Endothelial cell of umbilical vein (primary cell): ENCODE data around the gene SLC8A1. TPM values are rescaled to one million over a fixed set of nuclear protein-coding genes. Genes with fewer than 3 reads are reported as not detected.
A peak's percentile ranks its signal among the peaks of the same experiment; 100 is the strongest.

Source experiments
- BruUV-seq: library from RNA; stranded (reverse); fragments of 400-500 nt; replicated peaks from 2 replicates; lab custom pipeline; 2021; lab: Mats Ljungman, UMichigan
- CTCF ChIA-PET: fragments of 300-600, 350-600 bp; sonication (Branson Sonifier 250); formaldehyde crosslinking; loops from one replicate; lab custom pipeline; 2021; ENCODE audit warnings: antibody characterized with exemption, inconsistent platforms; lab: Charles Lee
- POLR2A ChIA-PET: fragments of 300-600, 350-600 bp; sonication (Branson Sonifier 250); formaldehyde crosslinking; loops from one replicate; lab custom pipeline; 2021; ENCODE audit warnings: antibody characterized with exemption, inconsistent platforms; lab: Charles Lee
- DNase-seq: peaks from one replicate; pipeline ENCODE4 v3.0.0-alpha.2; 2011; ENCODE audit warnings: low read depth, low spot score
- FAIRE-seq: peaks from 2 replicates; lab custom pipeline; 2011; peaks lifted over from hg19 to GRCh38; lab: Jason Lieb, UNC
- H2AFZ ChIP-seq: 2 replicates; pipeline ENCODE4 v1.6.0; 2012; ENCODE audit warnings: low read depth, low read length, control low read depth, inconsistent platforms
- H3K27ac ChIP-seq: 2 replicates; pipeline ENCODE4 v1.5.1; 2011; ENCODE audit warnings: low read depth, mild to moderate bottlenecking, control low read depth, low read length, moderate library complexity; ENCODE audit not compliant: insufficient read depth
- H3K27me3 ChIP-seq, 2 experiments: 2 replicates each; pipeline versions ENCODE4 v1.6.0 to v1.6.1; 2011; ENCODE audit warnings: low read length in 2 of 2, mixed read lengths in 1 of 2; ENCODE audit not compliant: control insufficient read depth in 2 of 2, insufficient read depth in 2 of 2
- H3K36me3 ChIP-seq, 2 experiments: 2 replicates in 1 of 2; 3 replicates in 1 of 2; pipeline ENCODE4 v1.5.1; 2011; ENCODE audit warnings: low read length in 2 of 2, mild to moderate bottlenecking in 1 of 2, moderate library complexity in 1 of 2; ENCODE audit not compliant: control insufficient read depth in 2 of 2, insufficient read depth in 2 of 2; ENCODE audit errors: extremely low read depth in 1 of 2
- H3K4me1 ChIP-seq: 3 replicates; pipeline ENCODE4 v1.5.1; 2011; ENCODE audit warnings: mild to moderate bottlenecking, low read length; ENCODE audit not compliant: control insufficient read depth, insufficient read depth; ENCODE audit errors: extremely low read depth
- H3K4me2 ChIP-seq: 2 replicates; pipeline ENCODE4 v1.6.1; 2011; ENCODE audit warnings: low read length, control low read depth, mixed read lengths; ENCODE audit not compliant: insufficient read depth
- H3K4me3 ChIP-seq, 3 experiments: fragments of 200-600 bp in 1 of 3; sonication (generic), shearing (Covaris generic) in 1 of 3; replicated peaks in 1 of 3; 2 replicates each; pipeline ENCODE4 v1.5.1; 2011 to 2016; ENCODE audit warnings: control low read depth in 3 of 3, low read length in 3 of 3, mild to moderate bottlenecking in 2 of 3, inconsistent platforms in 1 of 3, low read depth in 1 of 3, moderate library complexity in 1 of 3; ENCODE audit not compliant: insufficient read depth in 1 of 3
- H3K79me2 ChIP-seq: 2 replicates; pipeline ENCODE4 v1.6.0; 2012; ENCODE audit warnings: low read length, inconsistent platforms; ENCODE audit not compliant: control insufficient read depth, insufficient read depth
- H3K9ac ChIP-seq: replicated peaks from 2 replicates; pipeline ENCODE3; 2011; ENCODE audit warnings: low read length, control low read depth; ENCODE audit not compliant: insufficient read depth; ENCODE audit errors: extremely low read depth
- H3K9me1 ChIP-seq: replicated peaks from 3 replicates; pipeline ENCODE4 v1.6.0; 2011; ENCODE audit warnings: mild to moderate bottlenecking, low read length; ENCODE audit not compliant: control insufficient read depth, insufficient read depth; ENCODE audit errors: extremely low read depth
- H3K9me3 ChIP-seq: replicated peaks from 2 replicates; pipeline ENCODE4 v1.5.1; 2012; ENCODE audit warnings: low read length, inconsistent platforms; ENCODE audit not compliant: control insufficient read depth, insufficient read depth
- H4K20me1 ChIP-seq: replicated peaks from 2 replicates; pipeline ENCODE3; 2011; ENCODE audit warnings: mild to moderate bottlenecking, low read length; ENCODE audit not compliant: control insufficient read depth, insufficient read depth; ENCODE audit errors: extremely low read depth
- CTCF ChIP-seq, 2 donors: IDR thresholded peaks; 1 replicate in 1 of 2; 2 replicates in 1 of 2; pipeline ENCODE4 v1.5.1; 2011; ENCODE audit warnings: low read length in 2 of 2, mild to moderate bottlenecking in 2 of 2, moderate library complexity in 2 of 2, control low read depth in 1 of 2, inconsistent platforms in 1 of 2, low read depth in 1 of 2; ENCODE audit not compliant: insufficient read depth in 1 of 2; ENCODE audit errors: extremely low read depth in 1 of 2
- EZH2 ChIP-seq: IDR thresholded peaks from 2 replicates; pipeline ENCODE4 v1.6.1; 2012; ENCODE audit warnings: borderline replicate concordance, low read depth, mild to moderate bottlenecking, moderate library complexity, low read length, inconsistent platforms; ENCODE audit not compliant: severe bottlenecking
- FOS ChIP-seq: IDR thresholded peaks from 2 replicates; pipeline ENCODE4 v1.6.1; 2011; ENCODE audit warnings: mild to moderate bottlenecking, low read length, moderate library complexity, borderline replicate concordance; ENCODE audit not compliant: insufficient read depth
- GATA2 ChIP-seq: IDR thresholded peaks from 2 replicates; pipeline ENCODE4 v1.7.0; 2011; ENCODE audit warnings: low read depth, mild to moderate bottlenecking, moderate library complexity, mixed read lengths, low read length; ENCODE audit not compliant: insufficient read length, insufficient read depth
- JUN ChIP-seq: IDR thresholded peaks from 2 replicates; pipeline ENCODE4 v1.6.1; 2011; ENCODE audit warnings: borderline replicate concordance, low read depth; ENCODE audit not compliant: insufficient read length, insufficient read depth
- MAX ChIP-seq: IDR thresholded peaks from 2 replicates; pipeline ENCODE4 v1.6.1; 2011; ENCODE audit not compliant: insufficient read depth, insufficient read length
- MYC ChIP-seq: IDR thresholded peaks from one replicate; pipeline ENCODE4 v1.6.1; 2011; ENCODE audit warnings: mild to moderate bottlenecking, low read depth, low read length
- POLR2A ChIP-seq: IDR thresholded peaks from 2 replicates; pipeline ENCODE4 v1.6.1; 2012; ENCODE audit warnings: low read depth, mild to moderate bottlenecking, control low read depth, low read length
- POLR2AphosphoS5 ChIP-seq: IDR thresholded peaks from 2 replicates; pipeline ENCODE4 v1.6.1; 2012; ENCODE audit warnings: low read depth, mild to moderate bottlenecking, control low read depth, low read length, moderate library complexity; ENCODE audit not compliant: insufficient read depth
- dilution Hi-C: fragments of 300-500 bp; cut with MboI; formaldehyde crosslinking; loops from one replicate; pipeline ENCODE4 v1.15.0; 2019; ENCODE audit warnings: low sequenced_read_pairs; ENCODE audit not compliant: extremely low pct_ligation_motif_present
- intact Hi-C: fragments of 100-400 bp; cut with micrococcal nuclease; formaldehyde crosslinking; loops from one replicate; pipeline ENCODE4 v1.10.0; 2022
- polyA plus RNA-seq, 4 experiments: library from polyadenylated mRNA; depleted of rRNA in 3 of 4; stranded (reverse) in 3 of 4; unstranded in 1 of 4; fragments of >200 nt; gene quantifications; 2 replicates each; pipeline versions ENCODE4 v1.2.1 to v1.2.3, GENCODE V29; 2011 to 2012; ENCODE audit warnings: missing spikeins in 1 of 4
- total RNA-seq: library from RNA; stranded (reverse); gene quantifications from 2 replicates; pipeline ENCODE4 v1.2.3, GENCODE V29; 2021

The SLC8A1 gene
- total and polyA plus RNA-seq, 2 donors (not counting 3 experiments of a cell fraction or from before 2014, with no cell fraction given), result 0.19 to 1.8 TPM

GRCh38 chr2:40324656-40325055 lies 127.2 kb downstream of the SLC8A1 start:
- Histone ChIP-seq H3K27ac (no peak overlapping the region), H3K4me2 (no peak overlapping the region), H3K27me3 (no peaks in the 10 kb centered on the region), H3K79me2 (no peaks in the 10 kb centered on the region), H3K4me1 (peaks cover 5% of the 10 kb centered on the region), H2AFZ (no peak overlapping the region), H3K9me3 (no peaks in the 10 kb centered on the region), H3K9me1 (no peaks in the 10 kb centered on the region), H3K36me3 (no peaks in the 10 kb centered on the region), H4K20me1 (no peaks in the 10 kb centered on the region), H3K9ac (no peak overlapping the region), H3K4me3 (no peak overlapping the region)
- no TSS peak for BruUV-seq
- intact Hi-C loops (no loop called here), dilution Hi-C loops (no loop called here)
- POLR2A ChIA-PET, result no interaction called here
- FAIRE-seq (no peak), DNase-seq (peak; percentile 7)
- CTCF ChIA-PET, result no interaction called here
- TF ChIP-seq CTCF (IDR thresholded peaks at IDR 0.05; ENCODE audit: extremely low read depth in 1 of 2, insufficient read depth in 1 of 2, low read depth in 1 of 2, low read length in 2 of 2) (no peak), POLR2AphosphoS5 (no peak), GATA2 (no peak), MYC (no peak), FOS (no peak), POLR2A (no peak), JUN (no peak), EZH2 (no peak), MAX (no peak)
